HG03108 (cell line): ENCODE results near the gene UQCR11.

ENCODE experiments used
- ATAC-seq: cut with Tn5 transposase; IDR thresholded peaks from one replicate; pipeline ENCODE4 v1.9.1; 2021; ENCODE audit warnings: moderate library complexity; ENCODE audit not compliant: unreplicated experiment

UQCR11 gene

DNA sequence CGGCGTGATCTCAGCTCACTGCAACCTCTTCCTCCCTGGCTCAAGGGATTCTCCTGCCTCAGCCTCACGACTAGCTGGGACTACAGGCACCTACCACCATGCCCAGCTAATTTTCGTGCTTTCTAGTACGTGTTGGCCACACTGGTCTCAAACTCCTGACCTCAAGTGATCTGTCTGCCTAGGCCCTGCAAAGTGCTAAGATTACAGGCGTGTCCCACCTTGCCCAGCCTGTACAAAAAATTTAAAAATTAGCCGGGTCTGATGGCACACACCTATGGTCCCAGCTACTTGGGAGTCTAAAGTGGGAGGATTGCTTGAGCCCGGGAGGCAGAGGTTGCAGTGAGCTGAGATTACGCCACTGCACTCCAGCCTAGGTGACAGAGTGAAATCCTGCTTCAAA lies 32.5 kb downstream of the UQCR11 start:
- ATAC-seq = no peak

DNA sequence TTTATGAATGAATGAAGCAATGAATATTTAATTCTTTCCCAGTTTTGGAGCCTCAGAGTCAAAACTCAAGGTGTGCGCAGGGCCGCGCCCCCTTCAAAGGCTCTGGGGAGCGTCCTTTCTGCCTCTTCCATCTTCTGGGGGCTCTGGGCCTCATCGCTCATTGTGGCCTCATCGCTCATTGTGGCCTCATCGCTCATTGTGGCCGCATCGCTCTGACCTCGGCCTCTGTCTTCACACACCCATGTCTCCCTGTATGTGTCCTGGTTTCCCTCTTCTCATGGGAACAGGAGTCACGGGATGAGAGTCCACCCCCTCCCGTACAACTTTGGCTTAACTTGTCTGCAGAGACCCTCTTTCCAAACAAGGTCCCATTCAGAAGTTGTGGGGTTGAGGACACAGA lies 33.9 kb downstream of the UQCR11 start:
- no peak for ATAC-seq

DNA sequence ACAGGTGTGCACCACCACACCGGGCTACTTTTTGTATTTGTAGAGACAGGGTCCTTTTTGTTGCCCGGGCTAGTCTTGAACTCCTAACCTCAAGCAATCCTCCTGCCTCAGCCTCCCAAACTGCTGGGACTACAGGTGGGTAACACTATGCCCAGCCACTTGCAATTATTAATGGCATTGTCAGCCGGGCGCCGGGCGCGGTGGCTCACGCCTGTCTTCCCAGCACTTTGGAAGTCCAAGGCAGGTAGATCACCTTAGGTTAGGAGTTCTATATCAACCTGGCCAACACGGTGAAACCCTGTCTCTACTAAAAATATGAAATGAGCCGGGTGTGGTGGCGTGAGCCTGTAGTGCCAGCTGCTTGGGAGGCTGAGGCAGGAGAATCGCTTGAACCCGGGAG lies 34.4 kb downstream of the UQCR11 start:
- no peak for ATAC-seq

DNA sequence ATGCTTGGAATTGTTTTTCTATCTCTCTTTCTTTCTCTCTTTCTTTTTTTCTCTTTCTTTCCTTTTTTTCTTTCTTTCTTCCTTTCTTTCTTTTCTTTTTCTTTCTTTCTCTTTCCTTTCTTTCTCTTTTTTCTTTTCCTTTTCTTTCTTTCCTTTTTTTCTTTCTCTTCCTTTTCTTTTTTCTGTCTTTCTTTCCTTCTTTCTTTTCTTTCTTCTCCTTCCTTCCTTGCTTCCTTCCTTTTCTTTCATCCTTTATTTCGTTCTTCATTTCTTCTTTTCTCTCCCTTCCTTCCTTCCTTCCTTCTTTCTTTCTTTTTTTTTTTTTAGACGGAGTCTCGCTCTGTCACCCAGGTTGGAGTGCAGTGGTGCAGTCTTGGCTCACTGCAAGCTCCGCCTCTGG lies 35.3 kb downstream of the UQCR11 start:
- ATAC-seq = no peak

DNA sequence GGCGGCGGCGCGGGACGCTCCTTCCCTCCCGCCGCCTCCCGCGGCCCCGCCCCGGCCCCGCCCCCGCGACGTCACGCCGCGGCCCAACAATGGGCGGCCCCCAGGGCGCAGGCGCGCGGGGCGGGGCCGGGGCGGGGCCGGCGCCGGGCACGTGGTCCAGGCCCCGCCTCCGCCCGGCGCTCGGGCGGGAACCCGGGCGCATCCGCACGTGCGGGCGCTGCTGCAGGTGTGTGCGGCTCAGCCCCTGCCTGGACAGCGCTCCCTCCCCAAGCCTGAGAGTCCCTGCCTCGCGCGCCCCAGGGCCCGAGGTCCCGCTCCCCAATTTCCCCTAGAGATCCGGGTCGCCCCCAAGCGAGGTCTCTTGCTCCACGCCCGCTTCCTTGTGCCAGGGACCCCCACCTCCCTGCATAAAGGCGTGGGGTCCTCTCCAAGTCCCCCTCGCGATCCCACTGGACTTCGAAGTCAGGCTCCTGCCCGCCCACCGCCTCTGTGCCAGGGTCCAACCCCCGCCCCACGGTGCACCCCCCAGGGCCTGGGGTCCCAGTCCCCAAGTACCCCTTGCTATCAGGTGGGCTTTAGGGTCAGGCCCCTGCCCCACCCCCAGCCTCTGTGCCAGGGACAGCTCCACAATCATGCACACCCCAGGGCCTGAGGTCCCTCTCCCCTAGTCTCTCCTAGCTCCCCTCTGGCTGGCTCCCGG lies 36.8 kb downstream of the UQCR11 start, which contains the start of gene MEX3D:
TSS of gene MEX3D (minus strand) at position 6 of the 700 bp plus-strand sequence. CDS start 267 bp downstream, outside the sequence.
- ATAC-seq = peak; percentile 56

DNA sequence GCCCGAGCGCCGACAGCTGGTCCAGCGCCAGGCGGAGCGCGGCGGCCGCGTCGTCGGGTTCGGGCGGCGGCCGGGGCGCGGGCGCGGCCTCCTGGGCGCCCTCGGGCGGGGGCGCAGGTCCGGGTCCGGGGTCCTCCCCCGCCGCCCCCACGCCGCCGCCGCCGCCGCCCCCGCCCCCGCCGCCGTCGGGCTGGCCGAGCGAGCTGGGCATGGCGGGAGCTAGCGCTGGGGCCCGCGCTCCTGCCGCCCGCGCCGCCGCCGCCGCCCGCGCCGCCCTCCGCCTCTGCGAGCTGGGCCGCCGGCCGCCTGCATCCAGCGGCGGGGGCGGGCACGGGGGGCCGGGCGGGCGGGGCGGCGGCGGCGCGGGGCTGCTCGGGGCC lies 37.4 kb downstream of the UQCR11 start:
- no peak for ATAC-seq

DNA sequence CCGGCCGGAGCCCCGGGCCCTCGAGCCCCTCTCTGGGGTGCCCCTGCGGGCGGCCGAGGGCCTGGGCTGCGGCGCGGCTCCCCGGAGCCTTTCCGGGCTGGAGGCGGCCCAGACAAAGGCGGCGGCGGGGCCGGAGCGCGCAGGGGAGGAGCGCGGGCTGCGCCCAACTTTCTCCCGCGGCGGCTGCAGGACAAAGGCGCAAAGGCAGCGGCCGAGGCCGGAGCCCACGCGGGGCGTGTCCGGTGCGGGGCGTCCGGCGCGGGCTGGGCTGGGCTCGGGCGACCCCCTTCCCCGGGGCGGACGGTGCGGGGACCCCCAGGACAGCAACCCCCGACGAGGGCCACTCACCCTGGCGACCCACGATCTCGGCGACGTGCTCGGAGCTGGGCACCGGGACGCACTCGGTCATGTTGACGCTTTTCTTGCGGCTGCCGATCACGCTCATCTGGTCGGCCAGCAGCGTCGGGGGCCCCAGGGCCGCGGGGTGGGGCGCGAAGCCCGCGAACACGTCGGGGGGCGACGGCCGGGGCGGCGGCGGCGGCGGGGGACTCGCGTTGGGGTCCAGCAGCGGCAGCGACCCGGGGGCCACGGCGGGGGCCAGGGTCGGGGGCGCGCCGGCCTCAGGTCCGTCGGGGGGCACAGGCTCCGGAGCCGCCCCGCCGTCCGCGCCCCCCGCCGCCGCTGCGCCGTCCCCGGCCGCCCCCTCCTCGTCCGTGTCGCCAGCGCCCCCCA lies 38.0 kb downstream of the UQCR11 start:
- no peak for ATAC-seq

DNA sequence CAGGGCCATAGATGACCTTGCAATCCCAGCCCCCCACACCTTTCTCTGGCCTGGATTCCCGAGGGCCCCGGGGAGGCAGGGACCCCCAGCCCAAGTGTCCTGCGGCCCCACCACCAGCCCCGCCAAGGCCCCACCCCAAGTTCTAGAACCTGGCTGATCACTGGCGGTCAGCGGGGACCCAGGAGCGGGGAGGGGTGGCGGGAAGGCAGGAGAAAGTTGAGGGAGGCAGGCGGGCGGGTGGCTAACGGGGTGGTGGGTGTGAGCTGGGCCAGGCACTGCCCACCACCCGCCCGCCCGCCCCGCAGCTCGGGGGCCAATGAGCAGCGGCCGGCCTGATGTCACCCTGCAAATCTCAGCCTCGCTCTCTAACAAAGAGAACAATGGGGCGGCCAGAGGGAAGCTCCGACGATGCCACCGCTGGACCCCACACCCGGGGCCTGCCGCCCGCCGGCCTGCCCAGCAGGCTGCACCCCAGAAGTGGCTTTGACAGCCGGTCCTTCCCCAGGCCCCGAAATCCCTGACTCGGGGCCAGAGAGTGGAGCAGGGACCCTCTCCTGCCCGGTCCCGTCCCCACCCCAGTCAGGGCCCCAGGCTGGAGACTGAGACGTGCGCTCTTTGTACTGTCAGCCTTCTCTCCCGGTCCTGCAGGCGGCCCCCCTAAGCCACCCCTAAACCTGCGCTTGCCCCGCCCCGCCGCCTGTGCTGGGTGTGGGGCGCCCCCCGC lies 38.7 kb downstream of the UQCR11 start:
- no peak for ATAC-seq

DNA sequence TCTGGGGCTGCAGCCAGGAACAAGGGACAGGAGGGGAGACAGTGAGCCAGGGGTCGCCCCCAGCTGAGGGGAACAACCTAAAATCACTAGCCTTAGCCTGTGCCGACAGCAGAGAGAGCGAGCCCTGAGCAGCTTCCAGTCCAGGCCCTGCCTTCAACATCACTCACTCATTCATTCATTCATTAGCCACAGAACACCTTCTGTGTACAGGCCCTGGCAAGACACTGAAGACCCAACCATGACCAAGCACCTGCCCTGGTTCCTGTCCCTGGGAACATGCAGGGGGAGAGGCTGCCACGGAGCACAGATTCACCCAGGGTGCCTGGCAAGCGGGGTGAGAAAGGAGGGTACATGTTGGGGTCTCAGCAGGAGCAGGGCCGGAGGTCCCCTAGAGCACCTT lies 42.0 kb downstream of the UQCR11 start:
- ATAC-seq = no peak

DNA sequence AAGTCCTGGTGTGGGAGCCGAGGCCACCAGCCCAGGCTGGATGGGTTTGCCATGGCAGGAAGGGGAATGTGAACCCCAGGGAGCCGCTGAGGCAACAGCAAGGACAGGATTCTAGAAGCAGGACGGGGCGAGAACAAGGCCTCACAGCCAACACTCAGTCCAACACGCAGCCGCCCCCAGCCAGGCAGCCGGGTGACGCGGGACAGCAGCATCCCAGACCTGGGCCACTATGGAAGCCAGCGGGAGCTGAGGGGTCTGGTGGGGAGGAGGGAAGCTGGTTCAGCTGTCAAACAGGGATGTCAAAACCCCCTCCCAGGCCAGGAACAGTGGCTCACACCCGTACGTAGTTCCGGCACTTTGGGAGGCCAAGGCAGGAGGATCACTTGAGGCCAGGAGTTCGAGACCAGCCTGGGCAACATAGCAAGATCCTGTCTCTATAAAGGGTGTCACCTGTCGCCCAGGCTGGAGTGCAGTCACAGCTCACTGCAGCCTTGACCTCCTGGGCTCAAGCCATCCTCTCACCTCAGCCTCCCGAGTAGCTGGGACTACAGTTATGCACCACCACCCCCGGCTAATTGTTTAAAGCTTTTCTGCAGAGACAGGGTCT lies 43.9 kb downstream of the UQCR11 start:
- ATAC-seq = no peak

DNA sequence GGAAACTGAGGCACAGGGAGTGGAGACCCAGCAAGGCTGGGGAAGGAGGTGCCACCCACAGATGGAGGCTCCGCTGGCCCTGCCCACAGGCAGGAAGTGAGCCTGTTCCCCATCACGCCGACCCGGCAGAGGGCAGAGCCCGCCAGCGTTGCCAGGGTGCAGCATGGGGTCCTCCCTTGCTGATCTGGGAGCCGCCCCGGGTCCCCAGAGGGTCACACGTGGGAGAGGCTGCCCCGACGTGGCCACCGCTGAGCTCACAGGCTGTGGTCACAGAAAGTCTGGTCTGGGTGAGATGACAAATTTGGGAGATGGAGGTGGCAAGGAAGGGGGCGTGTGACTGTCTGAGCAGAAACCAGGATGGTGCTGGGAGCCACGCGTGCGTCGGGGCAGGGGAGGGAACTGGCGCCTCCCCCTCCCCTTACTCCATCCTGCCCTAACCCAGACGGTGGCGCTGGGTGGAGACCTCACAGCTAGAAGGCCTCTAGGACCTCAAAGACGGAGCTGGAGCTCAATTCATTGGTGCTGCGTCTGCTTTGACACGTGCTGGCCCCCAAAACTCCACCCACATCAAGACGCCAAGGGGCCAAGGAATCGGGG lies 44.9 kb downstream of the UQCR11 start:
- no peak for ATAC-seq

DNA sequence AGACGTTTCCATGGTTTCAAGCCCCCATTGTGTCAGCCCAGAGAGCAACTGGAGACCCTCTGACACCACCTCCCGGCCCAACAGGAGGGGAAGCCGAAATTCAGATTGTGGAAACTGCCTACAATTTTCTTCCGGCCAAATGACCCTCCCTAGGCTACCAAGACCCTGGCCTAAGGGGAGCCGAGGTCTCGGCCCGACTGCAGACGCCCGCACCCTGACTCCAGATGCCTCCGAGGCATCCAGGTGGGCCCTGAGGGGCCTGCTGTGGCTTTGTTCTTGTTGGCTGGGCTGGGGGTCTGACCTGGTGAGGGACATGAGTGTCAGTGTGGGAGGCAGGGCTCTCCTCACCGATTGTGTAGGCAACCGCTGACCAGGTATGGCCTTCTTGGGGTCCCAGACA lies 46.7 kb downstream of the UQCR11 start:
- no peak for ATAC-seq

DNA sequence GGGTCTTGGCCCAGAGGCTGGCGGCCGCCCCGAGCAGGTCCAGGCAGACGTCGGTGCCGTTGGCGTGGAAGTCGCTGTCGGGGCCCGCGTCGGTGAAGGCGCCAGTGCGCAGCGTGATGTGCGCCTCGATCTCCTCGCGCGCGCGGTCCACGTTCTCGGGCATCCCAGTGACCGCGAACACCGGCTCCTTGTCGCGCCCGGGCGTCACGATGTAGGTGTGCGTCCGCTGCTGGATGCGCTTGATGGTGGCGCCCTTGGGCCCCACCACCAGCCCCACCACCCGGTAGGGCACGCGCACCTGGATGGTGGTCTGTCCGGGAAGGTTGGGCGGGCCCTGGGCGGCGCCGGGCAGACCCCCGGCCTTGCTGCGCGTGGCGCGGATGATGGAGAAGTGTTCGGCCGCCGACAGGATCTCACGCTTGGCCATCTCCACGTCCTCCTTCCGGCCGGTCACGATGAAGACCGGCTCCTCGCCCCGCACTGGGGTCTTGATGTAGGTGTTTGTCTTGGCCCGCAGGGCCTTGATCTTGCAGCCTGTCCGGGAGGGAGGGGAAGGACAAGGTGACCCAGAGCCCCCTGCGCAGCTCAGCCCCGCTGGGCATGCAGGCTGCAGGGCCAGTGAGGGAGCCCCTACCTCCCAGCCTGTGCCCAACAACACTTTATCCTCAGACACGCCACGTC lies 48.7 kb downstream of the UQCR11 start:
- no peak for ATAC-seq

DNA sequence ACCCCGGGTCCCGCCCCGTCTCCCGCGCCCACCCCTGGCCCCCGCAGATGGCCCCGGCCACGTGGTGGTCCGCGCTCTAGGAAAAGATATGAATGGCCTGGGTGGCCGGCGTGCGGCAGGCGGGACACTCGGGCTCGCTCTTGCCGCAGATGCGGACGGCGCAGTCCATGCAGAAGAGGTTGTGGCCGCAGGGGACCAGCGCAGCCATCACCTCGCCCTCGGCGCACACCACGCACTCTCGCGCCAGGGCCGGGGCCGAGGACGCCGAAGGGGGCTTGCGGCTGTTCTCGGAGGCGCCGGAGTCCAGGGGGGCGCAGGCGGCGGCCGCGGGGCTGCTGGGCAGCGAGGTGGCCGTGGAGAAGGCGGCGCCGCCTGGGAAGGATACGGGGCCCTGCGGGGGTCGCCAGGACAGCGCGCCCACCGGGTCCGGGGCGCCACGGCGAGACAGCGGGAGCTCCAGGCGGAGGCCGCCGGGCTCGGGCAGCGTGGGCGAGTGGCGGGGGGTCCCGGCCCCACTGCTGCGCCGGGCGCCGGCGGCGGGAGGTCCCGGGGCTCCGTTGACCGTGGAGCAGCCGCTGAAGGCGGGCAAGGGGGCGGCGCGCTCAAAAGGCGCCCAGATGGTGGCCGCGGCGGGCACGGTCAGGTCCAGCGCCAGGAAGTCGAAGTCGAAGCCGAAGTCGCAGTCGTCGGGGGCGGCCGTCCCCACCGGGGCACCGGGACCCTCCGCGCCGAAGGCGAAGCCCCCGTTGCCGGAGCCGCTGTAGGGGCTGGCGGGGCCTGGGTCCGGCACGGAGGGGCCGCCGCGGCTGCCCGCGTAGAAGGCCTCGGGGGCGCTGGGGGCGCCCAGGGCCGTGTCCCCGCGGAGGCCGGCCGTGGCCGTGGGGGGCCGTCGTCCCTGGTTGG lies 49.5 kb downstream of the UQCR11 start:
- no peak for ATAC-seq

DNA sequence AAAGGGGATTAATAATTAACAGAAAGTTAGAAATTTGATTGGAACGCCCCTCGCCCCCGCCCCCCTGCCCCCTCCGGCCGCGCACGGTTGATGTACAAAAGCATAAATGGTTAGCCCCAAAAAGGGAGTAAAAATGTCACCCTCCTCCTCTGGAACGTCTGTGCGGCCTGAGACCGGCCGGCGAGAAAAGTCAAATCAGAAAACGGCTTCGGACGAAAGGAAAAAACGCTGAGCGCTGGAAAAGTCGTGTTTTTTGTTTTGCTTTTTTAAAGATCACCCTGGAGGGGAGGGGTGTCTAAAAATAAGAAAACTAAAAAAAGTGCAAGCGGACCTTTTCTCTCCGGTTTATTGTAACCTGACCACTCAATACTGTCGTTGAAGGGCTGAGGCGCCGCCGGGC lies 50.3 kb downstream of the UQCR11 start:
- no peak for ATAC-seq

DNA sequence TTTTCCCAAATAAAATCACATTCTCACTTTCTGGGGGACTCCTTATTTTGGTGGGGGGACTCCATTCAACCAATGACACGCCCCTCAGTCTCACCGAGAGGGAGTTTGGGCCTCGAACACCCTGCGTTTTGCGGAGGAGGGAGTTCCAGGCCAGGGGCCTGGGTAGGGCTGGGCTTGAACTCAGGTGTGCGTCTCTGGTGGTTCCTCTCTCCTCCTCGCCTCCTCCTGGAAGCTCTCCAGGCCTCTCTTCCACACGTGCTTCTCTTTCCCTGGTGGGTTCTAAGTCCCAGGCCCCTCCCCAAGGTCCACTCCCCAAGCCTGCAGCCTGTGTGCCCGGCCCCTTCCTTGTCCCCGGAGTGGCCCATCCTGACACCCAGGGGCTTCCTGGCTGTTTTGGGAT lies 51.8 kb downstream of the UQCR11 start:
- ATAC-seq = no peak

DNA sequence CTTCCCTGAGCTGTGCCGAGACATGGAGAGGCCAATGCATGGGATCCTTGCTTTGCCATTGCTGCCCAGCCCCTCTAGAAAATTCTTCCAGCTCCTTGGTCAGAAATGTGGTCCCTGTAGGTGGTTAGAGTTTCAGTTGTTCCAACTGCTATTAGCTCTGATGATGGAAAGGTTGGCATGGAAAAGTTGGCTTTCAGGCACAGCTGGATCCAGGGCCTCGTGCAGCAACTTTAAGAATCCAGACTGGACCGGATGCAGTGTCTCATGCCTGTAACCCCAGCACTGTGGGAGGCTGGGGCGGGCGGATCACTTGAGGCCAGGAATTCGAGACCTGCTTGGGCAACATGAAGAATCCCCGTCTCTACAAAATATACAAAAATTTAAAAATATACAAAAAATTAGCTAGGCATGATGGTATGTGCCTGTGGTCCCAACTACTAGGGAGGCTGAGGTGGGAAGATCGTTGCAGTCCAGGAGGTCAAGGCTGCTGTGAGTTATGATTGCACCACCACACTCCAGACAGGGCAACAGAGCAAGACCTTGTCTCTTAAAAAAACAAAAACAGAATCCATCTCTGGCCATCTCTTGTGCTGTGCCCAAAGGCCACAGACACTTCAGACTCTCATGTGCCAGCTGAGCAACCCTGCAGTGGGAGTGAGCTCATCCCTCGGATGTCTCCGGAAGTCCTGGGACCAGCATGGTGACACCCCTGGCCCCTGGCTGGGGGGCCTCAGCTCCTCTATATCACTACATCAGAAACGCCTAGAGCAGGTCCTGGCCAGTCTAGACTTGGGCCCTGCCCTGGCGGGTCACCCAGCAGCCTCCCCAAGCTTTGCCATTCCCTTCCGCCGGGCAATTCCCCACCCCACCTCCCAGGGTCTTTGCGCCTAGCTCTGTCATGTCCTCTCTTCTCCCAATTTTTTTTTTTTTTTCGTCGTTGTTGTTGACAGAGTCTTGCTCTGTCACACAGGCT lies 53.9 kb downstream of the UQCR11 start:
- ATAC-seq = no peak

DNA sequence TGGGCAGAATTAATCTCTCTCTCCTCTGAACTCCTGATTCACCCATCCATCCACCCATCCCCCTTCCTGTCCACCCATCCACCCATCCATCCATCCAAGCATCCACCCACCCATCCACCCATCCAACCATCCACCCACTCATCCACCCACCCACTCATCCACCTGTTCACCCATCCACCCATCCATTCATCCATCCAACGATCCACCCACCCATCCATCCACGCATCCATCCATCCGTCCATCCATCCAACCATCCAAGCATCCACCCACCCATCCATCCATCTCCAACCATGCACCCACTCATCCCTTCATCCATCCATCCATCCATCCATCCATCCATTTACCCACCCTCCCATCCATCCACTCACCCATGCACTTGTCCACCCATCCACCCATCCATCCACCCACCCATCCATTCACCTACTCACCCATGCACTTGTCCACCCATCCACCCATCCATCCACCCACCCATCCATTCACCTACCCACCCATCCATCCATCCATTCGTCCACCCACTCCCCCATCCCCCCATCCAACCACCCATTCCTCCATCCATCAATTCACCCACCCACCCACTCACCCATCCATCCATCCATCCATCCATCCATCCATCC lies 55.8 kb downstream of the UQCR11 start:
- ATAC-seq = no peak
